HG03139 (cell line): ENCODE data around the gene RCAN1.

Experiments used
- ATAC-seq: cut with Tn5 transposase; IDR thresholded peaks from one replicate; pipeline ENCODE4 v1.9.1; 2021; ENCODE audit not compliant: unreplicated experiment

The RCAN1 gene

GRCh38 chr21:34544032-34544496 is 70.8 kb downstream of the RCAN1 start:
- ATAC-seq, result no peak

- no peak for ATAC-seq
Measured at GRCh38 chr21:34543017-34543416, 71.9 kb downstream of the RCAN1 start.

GRCh38 chr21:34540206-34540605 is 74.7 kb downstream of the RCAN1 start:
- no peak for ATAC-seq

- ATAC-seq, result no peak
Measured at GRCh38 chr21:34537838-34538237, 77.1 kb downstream of the RCAN1 start.

GRCh38 chr21:34536820-34537219 is 78.1 kb downstream of the RCAN1 start:
- no peak for ATAC-seq

GRCh38 chr21:34536311-34536710 is 78.6 kb downstream of the RCAN1 start:
- no peak for ATAC-seq

- no peak for ATAC-seq
Measured at GRCh38 chr21:34535886-34536285, 79.0 kb downstream of the RCAN1 start.

- ATAC-seq, result no peak
Measured at GRCh38 chr21:34534522-34534921, 80.4 kb downstream of the RCAN1 start.

GRCh38 chr21:34533938-34534337 is 81.0 kb downstream of the RCAN1 start:
- no peak for ATAC-seq

- no peak for ATAC-seq
Measured at GRCh38 chr21:34531399-34531798, 83.5 kb downstream of the RCAN1 start.

GRCh38 chr21:34530261-34530660 is 84.7 kb downstream of the RCAN1 start:
- ATAC-seq, result no peak

- no peak for ATAC-seq
Measured at GRCh38 chr21:34528131-34528561, 86.8 kb downstream of the RCAN1 start.

- ATAC-seq, result no peak
Measured at GRCh38 chr21:34526618-34527290, 88.2 kb downstream of the RCAN1 start.

- ATAC-seq, result no peak
Measured at GRCh38 chr21:34526241-34526617, 88.7 kb downstream of the RCAN1 start.

- no peak for ATAC-seq
Measured at GRCh38 chr21:34524646-34525601, 90.0 kb downstream of the RCAN1 start.

- ATAC-seq, result no peak
Measured at GRCh38 chr21:34523019-34523555, 91.8 kb downstream of the RCAN1 start.

- ATAC-seq, result no peak
Measured at GRCh38 chr21:34522284-34522683, 92.6 kb downstream of the RCAN1 start.

GRCh38 chr21:34521561-34521960 is 93.4 kb downstream of the RCAN1 start:
- ATAC-seq, result no peak

- ATAC-seq, result no peak
Measured at GRCh38 chr21:34520764-34521508, 94.0 kb downstream of the RCAN1 start.

GRCh38 chr21:34520281-34520680 is 94.6 kb downstream of the RCAN1 start:
- ATAC-seq, result no peak

- ATAC-seq, result no peak
Measured at GRCh38 chr21:34519694-34520093, 95.2 kb downstream of the RCAN1 start.
